HL-60 (cell line): Measurements from ENCODE around the gene MAP1B.
"Not testable (repeated sequence)": the region's sequence is repeated elsewhere in the genome, so short reads cannot be mapped to it uniquely, and the experiment has no call there.

ENCODE experiments used
- DNase-seq, 2 experiments: peaks; one replicate each; pipeline ENCODE4 v3.0.0-alpha.2; 2010 to 2020; ENCODE audit warnings: low read depth in 1 of 2, low spot score in 1 of 2
- H3K27ac ChIP-seq: fragments of 250-450 bp; sonication (Bioruptor Pico); replicated peaks from 2 replicates; pipeline ENCODE4 v1.5.1; 2020; ENCODE audit warnings: mild to moderate bottlenecking, moderate library complexity
- H3K27me3 ChIP-seq: fragments of 250-450 bp; sonication (Bioruptor Pico); 2 replicates; pipeline ENCODE4 v1.5.1; 2021; ENCODE audit warnings: mild to moderate bottlenecking, moderate library complexity; ENCODE audit not compliant: insufficient read depth, poor library complexity, severe bottlenecking
- H3K4me3 ChIP-seq: replicated peaks from 2 replicates; pipeline ENCODE4 v1.5.1; 2011; ENCODE audit warnings: mild to moderate bottlenecking, control low read depth, low read length; ENCODE audit not compliant: insufficient read depth
- GABPA ChIP-seq: IDR thresholded peaks from 2 replicates; pipeline ENCODE4 v1.6.1; 2012; ENCODE audit warnings: low read depth
- POLR2AphosphoS5 ChIP-seq: IDR thresholded peaks from 2 replicates; pipeline ENCODE4 v1.6.1; 2012; ENCODE audit warnings: low read depth
- REST ChIP-seq: IDR thresholded peaks from 2 replicates; pipeline ENCODE4 v1.6.1; 2012; ENCODE audit warnings: low read depth; ENCODE audit not compliant: insufficient replicate concordance
- SPI1 ChIP-seq: IDR thresholded peaks from 2 replicates; pipeline ENCODE4 v1.6.1; 2012; ENCODE audit warnings: low read depth, mild to moderate bottlenecking, borderline replicate concordance
- TF ChIP-seq, protein P1 (sequence below): IDR thresholded peaks from one replicate; pipeline ENCODE4 v1.5.1; 2011; ENCODE audit warnings: low read length, control low read depth, inconsistent platforms; ENCODE audit not compliant: insufficient read depth

MAP1B gene

GRCh38 chr5:72082048-72082447, 25.2 kb upstream of the MAP1B start:
- no peak for TF ChIP-seq GABPA
- TF ChIP-seq SPI1 = no peak
- TF ChIP-seq REST = no peak
- TF ChIP-seq POLR2AphosphoS5 = no peak
- TF ChIP-seq, protein P1, sequence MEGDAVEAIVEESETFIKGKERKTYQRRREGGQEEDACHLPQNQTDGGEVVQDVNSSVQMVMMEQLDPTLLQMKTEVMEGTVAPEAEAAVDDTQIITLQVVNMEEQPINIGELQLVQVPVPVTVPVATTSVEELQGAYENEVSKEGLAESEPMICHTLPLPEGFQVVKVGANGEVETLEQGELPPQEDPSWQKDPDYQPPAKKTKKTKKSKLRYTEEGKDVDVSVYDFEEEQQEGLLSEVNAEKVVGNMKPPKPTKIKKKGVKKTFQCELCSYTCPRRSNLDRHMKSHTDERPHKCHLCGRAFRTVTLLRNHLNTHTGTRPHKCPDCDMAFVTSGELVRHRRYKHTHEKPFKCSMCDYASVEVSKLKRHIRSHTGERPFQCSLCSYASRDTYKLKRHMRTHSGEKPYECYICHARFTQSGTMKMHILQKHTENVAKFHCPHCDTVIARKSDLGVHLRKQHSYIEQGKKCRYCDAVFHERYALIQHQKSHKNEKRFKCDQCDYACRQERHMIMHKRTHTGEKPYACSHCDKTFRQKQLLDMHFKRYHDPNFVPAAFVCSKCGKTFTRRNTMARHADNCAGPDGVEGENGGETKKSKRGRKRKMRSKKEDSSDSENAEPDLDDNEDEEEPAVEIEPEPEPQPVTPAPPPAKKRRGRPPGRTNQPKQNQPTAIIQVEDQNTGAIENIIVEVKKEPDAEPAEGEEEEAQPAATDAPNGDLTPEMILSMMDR = no peak
- DNase-seq = no peak
- Histone ChIP-seq H3K27ac (no peak overlapping the region), H3K4me3 (no peak overlapping the region), H3K27me3 (no peaks in the 10 kb centered on the region)

- Histone ChIP-seq H3K27ac (no peak overlapping the region), H3K4me3 (no peak overlapping the region), H3K27me3 (no peaks in the 10 kb centered on the region)
- DNase-seq = no peak
- no peak for TF ChIP-seq SPI1
- no peak for TF ChIP-seq REST
- TF ChIP-seq POLR2AphosphoS5 = no peak
- TF ChIP-seq, protein P1 = no peak
- no peak for TF ChIP-seq GABPA
These were observed 22.4 kb upstream of the MAP1B start for GRCh38 chr5:72084876-72085275.

GRCh38 chr5:72085319-72085718, 22.0 kb upstream of the MAP1B start:
- no peak overlapping the region for H3K27ac ChIP-seq
- no peak overlapping the region for H3K4me3 ChIP-seq
- TF ChIP-seq, protein P1 = no peak
- no peak for TF ChIP-seq GABPA
- no peak for TF ChIP-seq POLR2AphosphoS5
- no peak for TF ChIP-seq REST
- no peak for TF ChIP-seq SPI1
- H3K27me3 ChIP-seq = no peaks in the 10 kb centered on the region
- DNase-seq = no peak

GRCh38 chr5:72089713-72090112, 17.6 kb upstream of the MAP1B start:
- H3K27ac ChIP-seq = not testable (repeated sequence)

More at GRCh38 chr5:72089713-72090112, 17.6 kb upstream of the MAP1B start:
- H3K27me3 ChIP-seq, H3K4me3 ChIP-seq, DNase-seq: not testable (repeated sequence)
